Lung (tissue), 12 donors: Measurements from ENCODE around the gene GALT. TPM values are rescaled to one million over a fixed set of nuclear protein-coding genes. Genes with fewer than 3 reads are reported as not detected.

Source experiments
- ATAC-seq: fragments of 200-7000 bp; cut with Tn5 transposase; one replicate; pipeline ENCODE4 v1.9.1; 2020; ENCODE audit warnings: moderate number of reproducible peaks; ENCODE audit not compliant: insufficient read depth, low FRiP score
- DNase-seq, 3 donors: peaks; one replicate each; pipeline ENCODE4 v3.0.0-alpha.2; 2013 to 2017
- H3K27ac ChIP-seq, 2 donors: one replicate each; pipeline ENCODE4 v1.5.1; 2013; ENCODE audit warnings: mild to moderate bottlenecking in 2 of 2, moderate library complexity in 2 of 2, control low read depth in 1 of 2, inconsistent platforms in 1 of 2, low read depth in 1 of 2, low read length in 1 of 2
- H3K27me3 ChIP-seq, 3 donors: one replicate each; pipeline ENCODE4 v1.5.1; 2013; ENCODE audit warnings: low read length in 2 of 3; ENCODE audit not compliant: control insufficient read depth in 3 of 3, insufficient read depth in 3 of 3
- H3K36me3 ChIP-seq, 4 donors: one replicate each; pipeline ENCODE4 v1.5.1; 2013; ENCODE audit warnings: low read length in 4 of 4, mild to moderate bottlenecking in 1 of 4, moderate library complexity in 1 of 4; ENCODE audit not compliant: control insufficient read depth in 4 of 4, insufficient read depth in 4 of 4
- H3K4me1 ChIP-seq, 5 donors: one replicate each; pipeline ENCODE4 v1.5.1; 2013; ENCODE audit warnings: low read length in 5 of 5, mild to moderate bottlenecking in 2 of 5, moderate library complexity in 1 of 5; ENCODE audit not compliant: control insufficient read depth in 5 of 5, insufficient read depth in 5 of 5
- H3K4me3 ChIP-seq: one replicate; pipeline ENCODE4 v1.5.1; 2013; ENCODE audit warnings: mild to moderate bottlenecking, control low read depth, moderate library complexity
- H3K9ac ChIP-seq, 2 donors: one replicate each; pipeline ENCODE4 v1.5.1; 2013; ENCODE audit warnings: low read length in 2 of 2, control low read depth in 1 of 2; ENCODE audit not compliant: insufficient read depth in 1 of 2
- H3K9me3 ChIP-seq, 4 donors: one replicate each; pipeline ENCODE4 v1.5.1; 2013; ENCODE audit warnings: low read length in 3 of 4, mild to moderate bottlenecking in 1 of 4, moderate library complexity in 1 of 4; ENCODE audit not compliant: control insufficient read depth in 4 of 4, insufficient read depth in 3 of 4
- CTCF ChIP-seq: IDR thresholded peaks from 2 replicates; pipeline ENCODE4 v1.5.1; 2012; ENCODE audit warnings: mild to moderate bottlenecking; ENCODE audit errors: control extremely low read depth, extremely low read depth
- WGBS, 2 donors: extraction: QIAGEN DNeasy Blood & Tissue Kit; methylation state at CpG; one replicate each; pipeline ENCODE4 v1.1.7; 2013; 5-methylcytosine and 5-hydroxymethylcytosine counted together
- polyA plus RNA-seq, 2 donors: library from polyadenylated mRNA; stranded (reverse); fragments of 200-250 nt; gene quantifications; one replicate each; pipeline ENCODE4 v1.2.1, GENCODE V29; 2013
- total RNA-seq, 2 donors: library from RNA; depleted of rRNA in 1 of 2; stranded (reverse); fragments of >200 nt in 1 of 2; gene quantifications; one replicate each; pipeline ENCODE4 v1.2.1, GENCODE V29; 2014 to 2021
- donor health status: control.
- donor health status: control.
- donor health status: Bipolar disorder and iron deficiency.
- donor health status: healthy.
- donor health status: DM: yes; HTN: yes; CAD: no.

The GALT gene
- total and polyA plus RNA-seq, 4 donors, result 23.9 to 53.0 (median 41.4) TPM

- ATAC-seq, result no peak
- Histone ChIP-seq H3K4me3 (no peak overlapping the region), H3K27me3 (no peaks in the 10 kb centered on the region), H3K4me1 (peaks cover 12 to 36% (median 30%) of the 10 kb centered on the region in 5 donors), H3K36me3 (peaks cover 0 to 18% (median 10%) of the 10 kb centered on the region in 4 donors), H3K9me3 (no peaks in the 10 kb centered on the region), H3K9ac (no peak overlapping the region), H3K27ac (no peak overlapping the region)
- 87 to 92% methylated on average over 5 of the region's 5 CpGs for WGBS, 2 donors
- no peak for DNase-seq
- TF ChIP-seq CTCF, result no peak
Observed at GRCh38 chr9:34656992-34657391, 10.5 kb downstream of the GALT start.

GRCh38 chr9:34658461-34658860, 12.0 kb downstream of the GALT start:
- Histone ChIP-seq H3K27me3 (no peaks in the 10 kb centered on the region), H3K27ac (no peak overlapping the region), H3K36me3 (peaks cover 1 to 18% (median 10%) of the 10 kb centered on the region in 4 donors), H3K4me1 (peaks cover 9 to 22% (median 16%) of the 10 kb centered on the region in 5 donors), H3K9me3 (no peaks in the 10 kb centered on the region), H3K9ac (no peak overlapping the region), H3K4me3 (no peak overlapping the region)
- no peak for ATAC-seq
- no peak for TF ChIP-seq CTCF
- 78 to 91% methylated on average over 14 of the region's 14 CpGs for WGBS, 2 donors
- DNase-seq, result no peak

GRCh38 chr9:34659592-34660253, 13.2 kb downstream of the GALT start:
- peaks cover 0 to 15% (median 9%) of the 10 kb centered on the region in 5 donors for H3K4me1 ChIP-seq
- WGBS, 2 donors, result 92 to 97% methylated on average over 8 of the region's 8 CpGs
- no peak for ATAC-seq
- no peak overlapping the region for H3K9ac ChIP-seq
- peaks cover 1 to 18% (median 10%) of the 10 kb centered on the region in 4 donors for H3K36me3 ChIP-seq
- DNase-seq, result no peak
- no peak for TF ChIP-seq CTCF
- no peaks in the 10 kb centered on the region for H3K27me3 ChIP-seq
- H3K9me3 ChIP-seq, result no peaks in the 10 kb centered on the region
- H3K4me3 ChIP-seq, result no peak overlapping the region
- H3K27ac ChIP-seq, result no peak overlapping the region
